Choroid plexus epithelial cell (primary cell): ENCODE data around the gene SOCS4.
"Not testable (repeated sequence)": the region's sequence is repeated elsewhere in the genome, so short reads cannot be mapped to it uniquely, and the experiment has no call there.

Experiments used
- DNase-seq: peaks from one replicate; pipeline ENCODE4 v3.0.0-alpha.2; 2010; ENCODE audit warnings: low read depth
- H3K4me3 ChIP-seq: 2 replicates; pipeline ENCODE4 v1.5.1; 2011; ENCODE audit warnings: low read depth, mild to moderate bottlenecking, control low read depth, low read length, moderate library complexity
- TF ChIP-seq, protein P1 (sequence below): conservative IDR thresholded peaks from 2 replicates; pipeline ENCODE4 v1.5.1; 2011; ENCODE audit warnings: low read depth, mild to moderate bottlenecking, control low read depth, inconsistent platforms, low read length, moderate library complexity

Gene SOCS4

DNA sequence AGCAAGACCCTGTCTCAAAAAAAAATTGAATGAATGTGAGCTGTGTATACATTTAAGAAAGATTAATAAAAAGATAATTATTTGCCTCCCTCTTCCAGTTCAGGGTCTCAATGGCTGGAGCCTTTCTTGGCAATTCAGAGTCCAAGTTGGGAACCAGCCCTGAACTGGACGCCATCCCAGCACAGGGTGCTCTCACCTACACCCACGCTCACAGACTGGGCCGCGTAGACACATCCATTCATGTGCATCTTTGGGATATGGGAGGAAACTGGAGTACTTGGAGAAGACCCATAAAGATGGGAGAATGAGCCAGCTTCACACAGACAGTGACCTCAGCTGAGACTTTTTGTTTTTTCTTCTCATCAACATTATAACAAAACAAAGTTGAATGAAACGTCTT, 30.9 kb downstream of the SOCS4 start:
- H3K4me3 ChIP-seq = no peak overlapping the region
- TF ChIP-seq, protein P1, sequence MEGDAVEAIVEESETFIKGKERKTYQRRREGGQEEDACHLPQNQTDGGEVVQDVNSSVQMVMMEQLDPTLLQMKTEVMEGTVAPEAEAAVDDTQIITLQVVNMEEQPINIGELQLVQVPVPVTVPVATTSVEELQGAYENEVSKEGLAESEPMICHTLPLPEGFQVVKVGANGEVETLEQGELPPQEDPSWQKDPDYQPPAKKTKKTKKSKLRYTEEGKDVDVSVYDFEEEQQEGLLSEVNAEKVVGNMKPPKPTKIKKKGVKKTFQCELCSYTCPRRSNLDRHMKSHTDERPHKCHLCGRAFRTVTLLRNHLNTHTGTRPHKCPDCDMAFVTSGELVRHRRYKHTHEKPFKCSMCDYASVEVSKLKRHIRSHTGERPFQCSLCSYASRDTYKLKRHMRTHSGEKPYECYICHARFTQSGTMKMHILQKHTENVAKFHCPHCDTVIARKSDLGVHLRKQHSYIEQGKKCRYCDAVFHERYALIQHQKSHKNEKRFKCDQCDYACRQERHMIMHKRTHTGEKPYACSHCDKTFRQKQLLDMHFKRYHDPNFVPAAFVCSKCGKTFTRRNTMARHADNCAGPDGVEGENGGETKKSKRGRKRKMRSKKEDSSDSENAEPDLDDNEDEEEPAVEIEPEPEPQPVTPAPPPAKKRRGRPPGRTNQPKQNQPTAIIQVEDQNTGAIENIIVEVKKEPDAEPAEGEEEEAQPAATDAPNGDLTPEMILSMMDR = no peak
- no peak for DNase-seq

- H3K4me3 ChIP-seq = no peak overlapping the region
- no peak for DNase-seq
- TF ChIP-seq, protein P1 = no peak
Observed at GRCh38 chr14:55059333-55059732, 32.3 kb downstream of the SOCS4 start.

- TF ChIP-seq, protein P1 = no peak
- DNase-seq = no peak
- no peak overlapping the region for H3K4me3 ChIP-seq
Observed at GRCh38 chr14:55062517-55063351, 35.7 kb downstream of the SOCS4 start.

GRCh38 chr14:55064896-55065295, 37.9 kb downstream of the SOCS4 start:
- not testable (repeated sequence) for H3K4me3 ChIP-seq, DNase-seq

- no peak overlapping the region for H3K4me3 ChIP-seq
- no peak for DNase-seq
- TF ChIP-seq, protein P1 = no peak
Observed at GRCh38 chr14:55065411-55065810, 38.4 kb downstream of the SOCS4 start.

- H3K4me3 ChIP-seq = no peak overlapping the region
- TF ChIP-seq, protein P1 = no peak
- DNase-seq = no peak
Observed at GRCh38 chr14:55066223-55066622, 39.2 kb downstream of the SOCS4 start.

DNA sequence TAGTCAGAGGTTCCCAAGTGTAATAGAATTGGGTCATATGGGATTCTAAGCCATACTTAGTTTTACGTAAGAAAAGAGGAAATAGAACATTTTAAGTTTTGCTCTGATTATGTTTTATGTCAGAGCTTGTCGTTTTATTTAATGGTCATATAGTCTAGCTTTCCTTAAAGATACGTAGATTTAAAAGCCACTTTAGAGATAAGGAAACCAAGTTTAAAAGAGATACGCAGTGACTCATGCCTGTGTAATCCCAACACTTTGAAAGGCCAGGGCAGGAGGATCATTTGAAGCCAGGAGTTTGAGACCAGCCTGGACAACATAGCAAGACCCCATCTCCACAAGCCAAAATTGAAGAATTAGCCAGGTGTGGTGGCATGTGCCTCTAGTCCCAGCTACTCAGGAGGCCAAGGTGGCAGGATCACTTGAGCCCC, 44.0 kb downstream of the SOCS4 start:
- peak; percentile 38 for DNase-seq
- TF ChIP-seq, protein P1 = no peak
- H3K4me3 ChIP-seq = no peak overlapping the region
